Measurements from ENCODE around the gene PKD1L1. TPM values are rescaled to one million over a fixed set of nuclear protein-coding genes. Genes with fewer than 3 reads are reported as not detected.

Gene PKD1L1
- total RNA-seq, 1 experiment from 2014 or later, result 0.17 TPM

- BruUV-seq (replicated peaks), result no TSS peak
These were observed 72.1 kb downstream of the PKD1L1 start for GRCh38 chr7:47875998-47876744.

GRCh38 chr7:47875406-47875805 lies 72.9 kb downstream of the PKD1L1 start:
- no peaks in the 10 kb centered on the region for H3K9me3 ChIP-seq (ENCODE audit: control insufficient read depth in 1 of 2, insufficient read depth in 1 of 2, low read depth in 1 of 2, low read length in 2 of 2)
- H3K9me2 ChIP-seq (ENCODE audit: insufficient read depth), result no peaks in the 10 kb centered on the region
- no peaks in the 10 kb centered on the region for H3K79me2 ChIP-seq (ENCODE audit: insufficient read depth, low read length)
- H3K36me3 ChIP-seq (ENCODE audit: control insufficient read depth in 1 of 2, insufficient read depth in 2 of 2, low read length in 2 of 2), result no peaks in the 10 kb centered on the region
- ChIA-PET POLR2A (no interaction called here), CTCF (no interaction called here), RAD21 (ENCODE audit: low non-redundant PET in 1 of 2, low total read pairs in 2 of 2, uncharacterized antibody in 2 of 2, unreplicated experiment in 2 of 2) (no interaction called here)
- no peaks in the 10 kb centered on the region for H3K4me1 ChIP-seq (ENCODE audit: control insufficient read depth in 1 of 2, insufficient read depth in 2 of 2, low read length in 2 of 2)
- no peak overlapping the region for H3K27ac ChIP-seq (ENCODE audit: low read depth, low read length)
- intact Hi-C loops (cut with micrococcal nuclease), result no loop called here
- DNase-seq (ENCODE audit: low read depth, low spot score), result no peak
- no peaks in the 10 kb centered on the region for H3K27me3 ChIP-seq (ENCODE audit: insufficient read depth, low read length)
- BruUV-seq (replicated peaks), result no TSS peak
- H3K4me2 ChIP-seq (ENCODE audit: low read length), result no peak overlapping the region
- no peak overlapping the region for H3K9ac ChIP-seq (ENCODE audit: low read length)
- no peak for ATAC-seq
- no peak overlapping the region for H3K4me3 ChIP-seq (replicated peaks in 1 of 2; ENCODE audit: low read depth in 1 of 2, low read length in 2 of 2)
- H2AFZ ChIP-seq (ENCODE audit: low read depth, low read length, poor library complexity, severe bottlenecking), result no peak overlapping the region
- no peaks in the 10 kb centered on the region for H4K20me1 ChIP-seq (ENCODE audit: insufficient read depth)
- TF ChIP-seq REST (IDR thresholded peaks at IDR 0.05; ENCODE audit: low read depth), result no peak
- no peak for TF ChIP-seq EGR1 (IDR thresholded peaks at IDR 0.05; ENCODE audit: low read depth)
- no peak for TF ChIP-seq YY1 (IDR thresholded peaks at IDR 0.05; ENCODE audit: extremely low read depth, insufficient replicate concordance, low read depth, low read length)
- no peak for TF ChIP-seq SRF (IDR thresholded peaks at IDR 0.05; ENCODE audit: low read depth)
- no peak for TF ChIP-seq SP1 (IDR thresholded peaks at IDR 0.05; ENCODE audit: low read depth)
- TF ChIP-seq ZFX (IDR thresholded peaks at IDR 0.05), result no peak
- no peak for TF ChIP-seq TCF7L2 (IDR thresholded peaks at IDR 0.05; ENCODE audit: borderline replicate concordance, extremely low read depth, insufficient read depth, insufficient read length)
- TF ChIP-seq ZBTB33 (IDR thresholded peaks at IDR 0.05; ENCODE audit: extremely low read depth, insufficient replicate concordance, low read length), result no peak
- TF ChIP-seq POLR2AphosphoS5 (IDR thresholded peaks at IDR 0.05; ENCODE audit: low read depth, low read length), result no peak
- TF ChIP-seq ELF1 (IDR thresholded peaks at IDR 0.05; ENCODE audit: borderline replicate concordance, low read depth), result no peak
- no peak for TF ChIP-seq EZH2 (IDR thresholded peaks at IDR 0.05)

More at GRCh38 chr7:47875998-47876744, 72.1 kb downstream of the PKD1L1 start:
- Histone ChIP-seq H3K9me2 (ENCODE audit: insufficient read depth) (no peaks in the 10 kb centered on the region), H3K4me1 (ENCODE audit: control insufficient read depth in 1 of 2, insufficient read depth in 2 of 2, low read length in 2 of 2) (no peaks in the 10 kb centered on the region), H2AFZ (ENCODE audit: low read depth, low read length, poor library complexity, severe bottlenecking) (no peak overlapping the region), H3K79me2 (ENCODE audit: insufficient read depth, low read length) (no peaks in the 10 kb centered on the region), H4K20me1 (ENCODE audit: insufficient read depth) (no peaks in the 10 kb centered on the region), H3K36me3 (ENCODE audit: control insufficient read depth in 1 of 2, insufficient read depth in 2 of 2, low read length in 2 of 2) (no peaks in the 10 kb centered on the region), H3K27ac (ENCODE audit: low read depth, low read length) (no peak overlapping the region), H3K4me3 (replicated peaks in 1 of 2; ENCODE audit: low read depth in 1 of 2, low read length in 2 of 2) (no peak overlapping the region), H3K9ac (ENCODE audit: low read length) (no peak overlapping the region), H3K4me2 (ENCODE audit: low read length) (no peak overlapping the region), H3K27me3 (ENCODE audit: insufficient read depth, low read length) (no peaks in the 10 kb centered on the region), H3K9me3 (ENCODE audit: control insufficient read depth in 1 of 2, insufficient read depth in 1 of 2, low read depth in 1 of 2, low read length in 2 of 2) (no peaks in the 10 kb centered on the region)
- ATAC-seq (no peak), DNase-seq (ENCODE audit: low read depth, low spot score) (no peak)
- ChIA-PET RAD21 (ENCODE audit: low non-redundant PET in 1 of 2, low total read pairs in 2 of 2, uncharacterized antibody in 2 of 2, unreplicated experiment in 2 of 2) (no interaction called here), CTCF (no interaction called here), POLR2A (no interaction called here)
- intact Hi-C loops (cut with micrococcal nuclease), result no loop called here
- no peak for TF ChIP-seq JUND (IDR thresholded peaks at IDR 0.05)
- no peak for TF ChIP-seq EZH2 (IDR thresholded peaks at IDR 0.05)
- TF ChIP-seq SP1 (IDR thresholded peaks at IDR 0.05; ENCODE audit: low read depth), result no peak
- TF ChIP-seq ATF3 (IDR thresholded peaks at IDR 0.05), result no peak
- no peak for TF ChIP-seq RAD21 (IDR thresholded peaks at IDR 0.05; ENCODE audit: low read depth)
- no peak for TF ChIP-seq FOSL1 (IDR thresholded peaks at IDR 0.05; ENCODE audit: low read depth)

Data from HCT116 (cell line).